Nephron (organoid): ENCODE data around the gene PCSK7.
"Not testable (repeated sequence)": the region's sequence is repeated elsewhere in the genome, so short reads cannot be mapped to it uniquely, and the experiment has no call there.

Experiments
- H3K27ac Mint-ChIP-seq, 3 experiments: 2 replicates each; pipeline ENCODE4 v1.8.0; 2020; ENCODE audit warnings: mixed read lengths in 3 of 3, mild to moderate bottlenecking in 2 of 3, moderate library complexity in 1 of 3
- H3K27me3 Mint-ChIP-seq: 2 replicates; pipeline ENCODE4 v1.8.0; 2021; ENCODE audit warnings: low read depth, mild to moderate bottlenecking, moderate library complexity, mixed read lengths
- H3K36me3 Mint-ChIP-seq: 2 replicates; pipeline ENCODE4 v1.8.0; 2020; ENCODE audit warnings: low read depth, mixed read lengths
- H3K4me1 Mint-ChIP-seq: 2 replicates; pipeline ENCODE4 v1.8.0; 2020; ENCODE audit warnings: mixed read lengths
- H3K4me3 Mint-ChIP-seq, 3 experiments: 2 replicates each; pipeline ENCODE4 v1.8.0; 2020; ENCODE audit warnings: mild to moderate bottlenecking in 3 of 3, mixed read lengths in 3 of 3, moderate library complexity in 2 of 3
- H3K9me3 Mint-ChIP-seq: 2 replicates; pipeline ENCODE4 v1.8.0; 2020; ENCODE audit warnings: mixed read lengths
- CTCF ChIP-seq, 3 experiments: fragments of 200-600 bp; sonication (generic); IDR thresholded peaks; one replicate each; pipeline ENCODE4 v1.5.0; 2021; ENCODE audit warnings: antibody characterized with exemption in 3 of 3; ENCODE audit not compliant: unreplicated experiment in 3 of 3

PCSK7 gene

DNA sequence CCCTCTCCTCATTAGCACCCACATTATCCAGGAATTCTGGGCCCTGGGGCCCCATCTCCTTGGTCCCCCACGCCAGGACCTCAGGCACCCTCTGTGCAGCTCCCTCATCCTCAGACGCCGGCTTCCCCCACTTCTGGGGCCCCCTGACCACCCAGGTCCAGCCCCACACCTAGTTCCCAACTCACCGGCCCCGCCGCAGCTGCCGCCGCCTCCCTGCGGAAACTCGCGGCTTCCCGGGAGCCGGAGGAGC lies at the start of gene PCSK7:
PCSK7 (minus strand) TSS at position 232 of the 250 bp plus-strand sequence. CDS start 2,229 bp downstream, outside the sequence.
- Mint-ChIP-seq H3K4me1 (peaks cover 34% of the 10 kb centered on the region), H3K4me3 (peak within 1 kb of the TSS; percentile 97 to 99 (median 99)), H3K36me3 (peaks cover 19% of the 10 kb centered on the region), H3K27ac (peak within 1 kb of the TSS; percentile 88 to 98 (median 93)), H3K27me3 (no peaks in the 10 kb centered on the region), H3K9me3 (no peaks in the 10 kb centered on the region)
- no peak for TF ChIP-seq CTCF (IDR thresholded peaks at IDR 0.05; ENCODE audit: unreplicated experiment in 3 of 3)

DNA sequence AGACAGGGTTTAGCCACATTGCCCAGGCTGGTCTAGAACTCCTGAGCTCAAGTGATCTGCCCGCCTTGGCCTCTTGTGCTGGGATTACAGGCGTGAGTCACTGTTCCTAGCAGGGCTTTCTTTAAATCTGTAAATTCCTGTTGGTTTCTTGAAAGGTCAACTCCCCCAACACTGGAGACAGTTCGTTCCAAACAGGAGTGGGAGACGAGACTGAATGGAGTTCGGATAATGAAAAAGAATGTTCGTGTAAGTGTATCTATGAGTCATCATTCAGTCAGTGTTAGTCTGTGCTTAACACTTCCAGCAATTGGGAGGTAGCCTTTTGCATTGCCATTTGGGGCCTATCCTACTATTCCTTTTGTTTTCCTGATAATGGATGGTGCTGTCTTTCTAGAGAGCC lies 49.3 kb upstream of the PCSK7 start:
- H3K4me1 Mint-ChIP-seq, result no peaks in the 10 kb centered on the region

DNA sequence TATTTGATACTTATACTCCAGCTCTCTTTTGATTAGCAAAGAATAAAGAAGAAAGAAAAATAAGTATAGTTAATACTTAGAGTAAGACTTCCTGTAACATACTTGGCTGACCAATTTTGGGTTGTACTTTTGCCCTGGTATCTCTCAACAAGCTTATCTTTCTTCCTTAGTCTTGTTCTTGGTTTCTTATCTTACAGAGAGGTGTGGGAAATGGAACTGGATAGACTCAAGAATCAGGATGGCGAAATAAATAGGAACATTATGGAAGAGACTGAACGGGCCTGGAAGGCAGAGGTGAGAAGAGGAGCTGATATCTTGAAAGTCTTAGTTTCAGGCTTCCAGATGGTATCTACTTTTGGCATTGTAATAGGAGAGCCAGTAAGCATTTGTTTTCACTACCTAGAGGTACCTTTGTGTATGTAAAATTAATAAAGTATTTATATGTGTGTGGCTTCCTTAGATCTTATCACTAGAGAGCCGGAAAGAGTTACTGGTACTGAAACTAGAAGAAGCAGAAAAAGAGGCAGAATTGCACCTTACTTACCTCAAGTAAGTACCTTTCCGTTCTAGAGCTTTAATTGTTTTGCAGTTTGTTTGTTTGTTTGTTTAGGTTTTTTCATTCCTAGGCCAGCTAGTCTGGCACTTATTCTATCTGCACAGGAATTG lies 48.0 kb upstream of the PCSK7 start:
- Mint-ChIP-seq H3K27ac (no peak overlapping the region), H3K4me1 (no peaks in the 10 kb centered on the region), H3K27me3 (no peaks in the 10 kb centered on the region), H3K36me3 (peaks cover 54% of the 10 kb centered on the region), H3K9me3 (no peaks in the 10 kb centered on the region), H3K4me3 (no peak overlapping the region)
- TF ChIP-seq CTCF (IDR thresholded peaks at IDR 0.05; ENCODE audit: unreplicated experiment in 3 of 3), result no peak

More for the DNA sequence above, 49.3 kb upstream of the PCSK7 start:
- no peak for TF ChIP-seq CTCF (IDR thresholded peaks at IDR 0.05; ENCODE audit: unreplicated experiment in 3 of 3)
- H3K36me3 Mint-ChIP-seq, result peaks cover 54% of the 10 kb centered on the region
- no peaks in the 10 kb centered on the region for H3K27me3 Mint-ChIP-seq
- H3K27ac Mint-ChIP-seq, result peak overlapping the region in 2 of 3 experiments; percentile 13 to 48
- no peak overlapping the region for H3K4me3 Mint-ChIP-seq
- no peaks in the 10 kb centered on the region for H3K9me3 Mint-ChIP-seq

GRCh38 chr11:117278347-117278746 lies 46.5 kb upstream of the PCSK7 start:
- Mint-ChIP-seq H3K27ac (no peak overlapping the region), H3K4me1 (no peaks in the 10 kb centered on the region), H3K36me3 (peaks cover 56% of the 10 kb centered on the region), H3K27me3 (no peaks in the 10 kb centered on the region), H3K4me3 (no peak overlapping the region), H3K9me3 (no peaks in the 10 kb centered on the region)
- TF ChIP-seq CTCF (IDR thresholded peaks at IDR 0.05; ENCODE audit: unreplicated experiment in 3 of 3), result no peak

GRCh38 chr11:117273550-117274289 lies 41.8 kb upstream of the PCSK7 start:
- H3K27me3 Mint-ChIP-seq, result no peaks in the 10 kb centered on the region
- no peak for TF ChIP-seq CTCF (IDR thresholded peaks at IDR 0.05; ENCODE audit: unreplicated experiment in 3 of 3)
- no peak overlapping the region for H3K4me3 Mint-ChIP-seq
- no peaks in the 10 kb centered on the region for H3K9me3 Mint-ChIP-seq
- H3K36me3 Mint-ChIP-seq, result peaks cover 48% of the 10 kb centered on the region
- H3K4me1 Mint-ChIP-seq, result no peaks in the 10 kb centered on the region
- no peak overlapping the region for H3K27ac Mint-ChIP-seq

DNA sequence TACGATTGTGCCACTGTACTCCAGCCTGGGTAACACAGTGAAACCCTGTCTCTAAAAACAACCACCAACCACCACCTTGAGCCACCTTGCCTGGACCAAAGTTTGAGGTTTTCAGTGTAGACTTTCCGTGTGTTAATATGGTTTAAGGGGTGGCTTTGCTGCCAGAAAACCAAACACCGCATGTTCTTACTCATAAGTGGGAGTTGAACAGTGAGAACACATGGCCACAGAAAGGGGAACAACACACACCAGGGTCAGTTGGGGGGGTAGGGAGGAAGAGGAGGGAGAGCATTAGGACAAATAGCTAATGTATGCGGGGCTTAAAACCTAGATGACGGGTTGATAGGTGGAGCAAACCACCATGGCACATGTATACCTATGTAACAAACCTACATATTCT lies 40.3 kb upstream of the PCSK7 start:
- H3K36me3 Mint-ChIP-seq, result peaks cover 61% of the 10 kb centered on the region
- not testable (repeated sequence) for H3K4me3 Mint-ChIP-seq, H3K9me3 Mint-ChIP-seq, H3K4me1 Mint-ChIP-seq, H3K27me3 Mint-ChIP-seq, H3K27ac Mint-ChIP-seq
